Astrocyte (in vitro differentiated cells and primary cell): ENCODE results near the gene SERPINH1. TPM values are rescaled to one million over a fixed set of nuclear protein-coding genes. Genes with fewer than 3 reads are reported as not detected.

ENCODE experiments used
- DNase-seq: peaks from one replicate; pipeline ENCODE4 v3.0.0-alpha.2; 2010; ENCODE audit warnings: low read depth
- FAIRE-seq: peaks from 2 replicates; lab custom pipeline; 2011; peaks lifted over from hg19 to GRCh38; lab: Jason Lieb, UNC
- H2AFZ ChIP-seq: 2 replicates; pipeline ENCODE4 v1.6.0; 2012; ENCODE audit warnings: low read depth, low read length, inconsistent platforms
- H3K27ac ChIP-seq: 2 replicates; pipeline ENCODE4 v1.5.1; 2011; ENCODE audit warnings: low read depth, low read length, inconsistent platforms
- H3K27me3 ChIP-seq: 2 replicates; pipeline ENCODE4 v1.6.0; 2011; ENCODE audit warnings: low read length, inconsistent platforms; ENCODE audit not compliant: insufficient read depth
- H3K36me3 ChIP-seq: 2 replicates; pipeline ENCODE4 v1.5.1; 2011; ENCODE audit warnings: low read length, inconsistent platforms; ENCODE audit not compliant: insufficient read depth
- H3K4me1 ChIP-seq: 2 replicates; pipeline ENCODE4 v1.5.1; 2011; ENCODE audit warnings: low read length, inconsistent platforms; ENCODE audit not compliant: insufficient read depth
- H3K4me2 ChIP-seq: 2 replicates; pipeline ENCODE4 v1.6.0; 2012; ENCODE audit warnings: low read length, inconsistent platforms
- H3K4me3 ChIP-seq: 2 replicates; pipeline ENCODE4 v1.5.1; 2011; ENCODE audit warnings: low read depth, mild to moderate bottlenecking, low read length, inconsistent platforms; ENCODE audit not compliant: insufficient read depth
- H3K79me2 ChIP-seq: 2 replicates; pipeline ENCODE4 v1.6.0; 2012; ENCODE audit warnings: mild to moderate bottlenecking, low read length, inconsistent platforms; ENCODE audit not compliant: insufficient read depth
- H3K9ac ChIP-seq: 2 replicates; pipeline ENCODE4 v1.6.0; 2012; ENCODE audit warnings: mild to moderate bottlenecking, low read length, inconsistent platforms
- H3K9me3 ChIP-seq: 2 replicates; pipeline ENCODE4 v1.5.1; 2012; ENCODE audit warnings: low read depth, mild to moderate bottlenecking, low read length, inconsistent platforms; ENCODE audit not compliant: insufficient read depth
- H4K20me1 ChIP-seq: 2 replicates; pipeline ENCODE4 v1.6.0; 2012; ENCODE audit warnings: low read length, inconsistent platforms; ENCODE audit not compliant: insufficient read depth
- H3K27ac Mint-ChIP-seq: one replicate; pipeline ENCODE4 v1.8.0; 2021; ENCODE audit warnings: mild to moderate bottlenecking, mixed read lengths; ENCODE audit not compliant: unreplicated experiment
- H3K27me3 Mint-ChIP-seq: one replicate; pipeline ENCODE4 v1.8.0; 2021; ENCODE audit warnings: low read depth, mixed read lengths; ENCODE audit not compliant: unreplicated experiment
- H3K36me3 Mint-ChIP-seq: one replicate; pipeline ENCODE4 v1.8.0; 2021; ENCODE audit warnings: low read depth, mixed read lengths; ENCODE audit not compliant: unreplicated experiment
- H3K4me1 Mint-ChIP-seq: one replicate; pipeline ENCODE4 v1.8.0; 2021; ENCODE audit warnings: low read depth, mixed read lengths; ENCODE audit not compliant: unreplicated experiment
- H3K4me3 Mint-ChIP-seq: one replicate; pipeline ENCODE4 v1.8.0; 2021; ENCODE audit warnings: mild to moderate bottlenecking, moderate library complexity, mixed read lengths; ENCODE audit not compliant: unreplicated experiment
- H3K9me3 Mint-ChIP-seq: one replicate; pipeline ENCODE4 v1.8.0; 2021; ENCODE audit warnings: mild to moderate bottlenecking, mixed read lengths; ENCODE audit not compliant: unreplicated experiment
- EZH2 ChIP-seq: IDR thresholded peaks from 2 replicates; pipeline ENCODE4 v1.6.1; 2012; ENCODE audit warnings: mild to moderate bottlenecking, low read length, inconsistent platforms; ENCODE audit not compliant: insufficient read depth
- total RNA-seq: library from RNA; stranded (reverse); gene quantifications from 2 replicates; pipeline ENCODE4 v1.2.1, GENCODE V29; 2021
- TF ChIP-seq, protein P1 (sequence below): IDR thresholded peaks from 2 replicates; pipeline ENCODE4 v1.5.1; 2011; ENCODE audit warnings: low read depth, mild to moderate bottlenecking, inconsistent platforms, low read length, moderate library complexity; ENCODE audit not compliant: insufficient read depth

Gene SERPINH1
- total RNA-seq, 1 donor from 2014 or later: 768 TPM

DNA sequence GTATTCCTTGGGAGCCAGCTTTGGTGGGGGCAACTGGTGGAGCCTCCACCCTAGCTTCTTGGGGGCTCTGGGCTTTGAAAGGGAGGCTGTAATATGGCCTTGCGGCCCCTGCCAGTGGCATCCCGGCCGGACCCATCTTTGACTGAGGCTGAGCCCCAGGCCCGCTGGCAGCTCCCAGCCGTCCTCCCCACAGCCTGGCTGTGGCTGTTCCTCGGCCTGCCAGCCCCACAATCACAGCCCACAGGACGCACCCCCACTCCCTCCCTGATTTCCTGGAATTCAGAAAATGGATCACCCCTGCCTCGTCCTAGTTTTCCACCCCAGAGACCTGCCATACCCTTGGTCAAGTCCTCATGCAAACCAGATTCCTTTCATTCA, 23.2 kb downstream of the SERPINH1 start:
- H3K27ac Mint-ChIP-seq: no peak overlapping the region
- no peak overlapping the region for H3K27ac ChIP-seq

DNA sequence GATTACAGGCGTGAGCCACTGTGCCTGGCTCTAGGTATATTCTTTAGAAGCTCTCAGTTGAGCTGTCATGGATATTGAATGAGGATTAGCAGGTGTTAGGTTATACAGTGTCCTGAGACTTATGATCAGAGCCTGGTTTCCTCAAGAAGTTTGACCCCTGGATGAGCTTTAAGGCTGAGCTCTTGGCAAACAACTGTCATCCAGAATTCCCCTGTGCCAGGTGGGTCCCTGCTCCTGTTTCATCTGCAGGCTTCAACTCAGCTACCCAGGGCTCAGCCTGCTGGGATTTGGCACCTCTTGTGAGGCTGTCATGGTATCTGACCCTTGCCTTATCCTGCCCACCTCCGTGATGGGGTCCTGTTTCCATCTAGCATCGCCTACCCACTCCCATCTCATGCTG, 24.3 kb downstream of the SERPINH1 start:
- Histone ChIP-seq H3K27ac (no peak overlapping the region), H3K9ac (no peak overlapping the region), H3K27me3 (no peaks in the 10 kb centered on the region), H2AFZ (no peak overlapping the region), H3K4me2 (no peak overlapping the region), H3K9me3 (no peaks in the 10 kb centered on the region), H3K4me3 (no peak overlapping the region), H3K79me2 (no peaks in the 10 kb centered on the region), H3K4me1 (peaks cover 16% of the 10 kb centered on the region), H3K36me3 (no peaks in the 10 kb centered on the region), H4K20me1 (no peaks in the 10 kb centered on the region)
- TF ChIP-seq, protein P1, sequence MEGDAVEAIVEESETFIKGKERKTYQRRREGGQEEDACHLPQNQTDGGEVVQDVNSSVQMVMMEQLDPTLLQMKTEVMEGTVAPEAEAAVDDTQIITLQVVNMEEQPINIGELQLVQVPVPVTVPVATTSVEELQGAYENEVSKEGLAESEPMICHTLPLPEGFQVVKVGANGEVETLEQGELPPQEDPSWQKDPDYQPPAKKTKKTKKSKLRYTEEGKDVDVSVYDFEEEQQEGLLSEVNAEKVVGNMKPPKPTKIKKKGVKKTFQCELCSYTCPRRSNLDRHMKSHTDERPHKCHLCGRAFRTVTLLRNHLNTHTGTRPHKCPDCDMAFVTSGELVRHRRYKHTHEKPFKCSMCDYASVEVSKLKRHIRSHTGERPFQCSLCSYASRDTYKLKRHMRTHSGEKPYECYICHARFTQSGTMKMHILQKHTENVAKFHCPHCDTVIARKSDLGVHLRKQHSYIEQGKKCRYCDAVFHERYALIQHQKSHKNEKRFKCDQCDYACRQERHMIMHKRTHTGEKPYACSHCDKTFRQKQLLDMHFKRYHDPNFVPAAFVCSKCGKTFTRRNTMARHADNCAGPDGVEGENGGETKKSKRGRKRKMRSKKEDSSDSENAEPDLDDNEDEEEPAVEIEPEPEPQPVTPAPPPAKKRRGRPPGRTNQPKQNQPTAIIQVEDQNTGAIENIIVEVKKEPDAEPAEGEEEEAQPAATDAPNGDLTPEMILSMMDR: no peak
- no peak for TF ChIP-seq EZH2
- peaks cover 9% of the 10 kb centered on the region for H3K27me3 Mint-ChIP-seq
- DNase-seq (no peak), FAIRE-seq (no peak)
- no peak overlapping the region for H3K27ac Mint-ChIP-seq
- no peak overlapping the region for H3K4me3 Mint-ChIP-seq
- peaks cover 3% of the 10 kb centered on the region for H3K36me3 Mint-ChIP-seq
- no peaks in the 10 kb centered on the region for H3K9me3 Mint-ChIP-seq
- H3K4me1 Mint-ChIP-seq: peaks cover 9% of the 10 kb centered on the region

More for the DNA sequence above, 23.2 kb downstream of the SERPINH1 start:
- TF ChIP-seq, protein P1: no peak
- TF ChIP-seq EZH2: no peak
- H3K4me3 Mint-ChIP-seq: peak overlapping the region; percentile 24
- H3K79me2 ChIP-seq: no peaks in the 10 kb centered on the region
- no peak overlapping the region for H2AFZ ChIP-seq
- H4K20me1 ChIP-seq: no peaks in the 10 kb centered on the region
- H3K36me3 Mint-ChIP-seq: peaks cover 3% of the 10 kb centered on the region
- no peaks in the 10 kb centered on the region for H3K27me3 ChIP-seq
- FAIRE-seq (no peak), DNase-seq (no peak)
- no peak overlapping the region for H3K9ac ChIP-seq
- H3K4me3 ChIP-seq: no peak overlapping the region
- H3K27me3 Mint-ChIP-seq: peaks cover 9% of the 10 kb centered on the region
- no peaks in the 10 kb centered on the region for H3K36me3 ChIP-seq
- H3K9me3 Mint-ChIP-seq: no peaks in the 10 kb centered on the region
- no peak overlapping the region for H3K4me2 ChIP-seq
- H3K4me1 Mint-ChIP-seq: peaks cover 9% of the 10 kb centered on the region
- H3K4me1 ChIP-seq: peaks cover 16% of the 10 kb centered on the region
- H3K9me3 ChIP-seq: no peaks in the 10 kb centered on the region

DNA sequence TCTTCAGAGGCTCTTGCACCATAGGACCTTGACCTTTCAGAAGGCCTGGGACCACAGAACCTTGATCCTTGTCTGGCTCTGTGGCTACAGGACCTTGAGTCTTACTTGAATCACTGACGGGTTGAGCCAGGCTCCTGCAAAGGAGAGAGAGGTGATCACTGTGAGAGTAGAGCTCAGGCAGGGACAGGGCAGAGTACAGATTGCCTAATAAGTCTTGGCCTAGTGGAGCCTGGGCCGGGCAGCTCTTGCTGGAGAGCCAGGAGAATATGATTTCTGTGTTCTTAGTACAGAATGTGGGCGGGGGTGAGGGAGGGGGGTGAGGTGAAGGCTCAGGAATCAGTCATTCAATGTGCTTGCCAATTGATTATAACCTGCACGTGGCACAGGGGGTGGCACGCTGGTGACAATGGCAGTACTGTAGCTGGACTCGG, 26.0 kb downstream of the SERPINH1 start:
- Mint-ChIP-seq H3K4me1 (peaks cover 3% of the 10 kb centered on the region), H3K4me3 (no peak overlapping the region), H3K36me3 (peaks cover 3% of the 10 kb centered on the region), H3K27me3 (peaks cover 20% of the 10 kb centered on the region), H3K27ac (peak overlapping the region; percentile 66), H3K9me3 (no peaks in the 10 kb centered on the region)
- Histone ChIP-seq H3K27ac (no peak overlapping the region), H3K9ac (no peak overlapping the region), H3K36me3 (no peaks in the 10 kb centered on the region), H3K4me1 (peaks cover 7% of the 10 kb centered on the region), H2AFZ (no peak overlapping the region), H4K20me1 (no peaks in the 10 kb centered on the region), H3K4me2 (no peak overlapping the region), H3K4me3 (no peak overlapping the region), H3K79me2 (no peaks in the 10 kb centered on the region), H3K9me3 (no peaks in the 10 kb centered on the region), H3K27me3 (no peaks in the 10 kb centered on the region)
- no peak for DNase-seq
- no peak for FAIRE-seq
- TF ChIP-seq, protein P1: no peak
- no peak for TF ChIP-seq EZH2
